GM12865 (cell line): ENCODE measurements around the gene SERPING1.

ENCODE experiments used
- DNase-seq: peaks from one replicate; pipeline ENCODE4 v3.0.0; 2010; ENCODE audit warnings: low read depth
- H3K4me3 ChIP-seq: 2 replicates; pipeline ENCODE4 v1.5.1; 2011; ENCODE audit warnings: mild to moderate bottlenecking, low read depth, low read length, control low read depth
- CTCF ChIP-seq: IDR thresholded peaks from 2 replicates; pipeline ENCODE4 v1.5.1; 2011; ENCODE audit warnings: low read length, control low read depth, low read depth, inconsistent platforms; ENCODE audit not compliant: insufficient read depth; ENCODE audit errors: missing control alignments

SERPING1 gene

GRCh38 chr11:57646799-57647303 lies 49.4 kb downstream of the SERPING1 start:
- DNase-seq: no peak
- no peak for TF ChIP-seq CTCF
- no peak overlapping the region for H3K4me3 ChIP-seq

GRCh38 chr11:57647372-57647771 lies 49.9 kb downstream of the SERPING1 start:
- no peak overlapping the region for H3K4me3 ChIP-seq
- TF ChIP-seq CTCF: no peak
- DNase-seq: no peak

GRCh38 chr11:57647960-57648800 lies 50.7 kb downstream of the SERPING1 start:
- DNase-seq: no peak
- no peak for TF ChIP-seq CTCF
- no peak overlapping the region for H3K4me3 ChIP-seq

GRCh38 chr11:57648801-57649735 lies 51.6 kb downstream of the SERPING1 start:
- no peak for TF ChIP-seq CTCF

GRCh38 chr11:57649826-57650738 lies 52.6 kb downstream of the SERPING1 start, which contains the start of gene YPEL4:
Gene YPEL4 (minus strand): TSS chr11:57649912. CDS start chr11:57647107, 2,805 bp downstream.
- no peak within 1 kb of the TSS for H3K4me3 ChIP-seq
- no peak for DNase-seq
- TF ChIP-seq CTCF: no peak

More at GRCh38 chr11:57648801-57649735, 51.6 kb downstream of the SERPING1 start:
- no peak overlapping the region for H3K4me3 ChIP-seq
- no peak for DNase-seq

- H3K4me3 ChIP-seq: no peak overlapping the region
- no peak for DNase-seq
- TF ChIP-seq CTCF: no peak
Measured at GRCh38 chr11:57650739-57651090, 53.2 kb downstream of the SERPING1 start.
